Renal cortex interstitium (tissue), 11 donors: Measurements from ENCODE around the gene BNC2. TPM values are rescaled to one million over a fixed set of nuclear protein-coding genes. Genes with fewer than 3 reads are reported as not detected.
"Not testable (repeated sequence)": the region's sequence is repeated elsewhere in the genome, so short reads cannot be mapped to it uniquely, and the experiment has no call there.

Source experiments
- DNase-seq, 11 donors: peaks; one replicate each; pipeline ENCODE4 v3.0.0-alpha.2; 2013; ENCODE audit warnings: low read depth in 9 of 11, low spot score in 4 of 11; ENCODE audit errors: extremely low read depth in 1 of 11
- polyA plus RNA-seq, 3 donors: library from polyadenylated mRNA; unstranded; fragments of 120-200 nt; gene quantifications; one replicate each; pipeline ENCODE4 v1.2.1, GENCODE V29; 2013; ENCODE audit not compliant: insufficient read length in 3 of 3

The BNC2 gene
- polyA plus RNA-seq, 3 donors, result 8.9 to 10.2 (median 9.8) TPM

GRCh38 chr9:16542290-16542689 is 328.2 kb downstream of the BNC2 start:
- no peak for DNase-seq

DNA sequence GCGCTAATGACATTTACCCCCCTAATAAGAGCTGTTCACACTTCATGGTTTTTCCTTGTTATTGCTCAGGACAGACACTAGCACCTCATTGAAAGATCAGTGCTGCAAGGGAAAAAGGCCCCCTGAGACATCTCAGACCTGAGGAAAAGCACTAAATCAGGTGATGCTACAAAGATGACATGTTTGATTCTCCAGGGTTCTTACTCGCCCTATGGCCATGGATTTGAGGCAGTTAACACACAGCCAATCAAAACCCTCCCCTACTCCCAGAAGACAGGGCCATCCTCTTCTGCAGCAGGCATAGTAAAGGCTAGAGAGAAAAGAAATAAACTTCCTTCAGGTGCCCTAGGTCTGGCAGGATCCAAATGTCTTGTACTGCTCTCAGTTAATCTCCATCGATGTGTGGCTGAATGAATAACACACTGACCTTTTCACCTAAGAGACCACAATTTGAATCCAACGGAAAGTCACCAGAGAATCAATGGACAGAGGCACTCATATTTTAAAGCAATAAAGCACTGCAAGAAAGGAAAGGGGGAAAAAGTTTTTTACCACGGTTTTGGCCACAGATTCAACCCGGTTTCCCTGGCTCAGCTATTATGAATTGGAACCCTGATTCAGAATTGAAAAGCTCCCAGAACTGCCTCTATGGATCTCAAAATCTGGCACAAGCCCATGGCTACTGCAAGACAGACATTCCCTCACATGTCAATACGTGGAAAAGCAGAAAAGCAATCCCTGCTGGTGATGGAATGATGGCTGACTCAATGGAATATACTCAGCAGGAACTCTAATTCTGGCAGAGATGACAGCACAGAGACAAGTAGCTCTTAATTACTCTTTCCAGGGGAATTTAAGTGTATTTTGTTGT is 329.5 kb downstream of the BNC2 start:
- DNase-seq, result no peak

DNA sequence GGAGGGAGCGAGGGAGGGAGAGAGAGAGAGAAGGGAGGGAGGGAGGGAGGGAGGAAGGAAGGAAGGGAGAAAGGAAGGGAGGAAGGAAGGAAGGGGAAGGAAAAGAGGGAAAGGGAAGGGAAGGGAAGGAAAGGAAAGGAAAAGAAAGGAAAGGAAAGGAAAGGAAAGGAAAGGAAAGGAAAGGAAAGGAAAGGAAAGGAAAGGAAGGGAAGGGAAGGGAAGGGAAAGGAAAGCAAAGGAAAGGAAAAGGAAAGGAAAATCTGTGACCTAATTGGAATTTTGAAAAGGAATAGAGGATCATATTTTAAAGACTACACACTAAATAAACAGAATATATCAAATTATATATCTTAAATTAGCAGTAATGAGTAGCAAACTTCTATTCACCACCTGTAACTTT is 330.8 kb downstream of the BNC2 start:
- DNase-seq, result not testable (repeated sequence)

DNA sequence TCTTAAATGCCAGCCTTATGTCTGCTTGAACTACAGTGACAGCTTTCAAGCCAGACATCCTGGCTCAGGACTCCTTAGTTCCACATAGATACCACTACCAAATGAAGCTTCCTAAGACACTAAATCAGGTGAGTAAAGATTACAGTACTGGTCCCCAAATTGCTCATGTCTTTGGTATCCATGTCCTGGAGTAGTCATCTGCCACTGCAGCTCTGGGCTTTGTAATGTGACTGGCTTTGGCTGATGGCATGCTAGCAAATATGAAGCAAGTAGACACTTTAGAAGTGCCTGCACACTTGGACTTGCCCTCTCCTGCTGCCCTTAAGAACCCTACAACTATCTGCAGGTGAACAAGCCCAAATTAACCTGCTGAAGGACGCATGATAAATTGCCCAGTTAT is 334.9 kb downstream of the BNC2 start:
- DNase-seq, result no peak

DNA sequence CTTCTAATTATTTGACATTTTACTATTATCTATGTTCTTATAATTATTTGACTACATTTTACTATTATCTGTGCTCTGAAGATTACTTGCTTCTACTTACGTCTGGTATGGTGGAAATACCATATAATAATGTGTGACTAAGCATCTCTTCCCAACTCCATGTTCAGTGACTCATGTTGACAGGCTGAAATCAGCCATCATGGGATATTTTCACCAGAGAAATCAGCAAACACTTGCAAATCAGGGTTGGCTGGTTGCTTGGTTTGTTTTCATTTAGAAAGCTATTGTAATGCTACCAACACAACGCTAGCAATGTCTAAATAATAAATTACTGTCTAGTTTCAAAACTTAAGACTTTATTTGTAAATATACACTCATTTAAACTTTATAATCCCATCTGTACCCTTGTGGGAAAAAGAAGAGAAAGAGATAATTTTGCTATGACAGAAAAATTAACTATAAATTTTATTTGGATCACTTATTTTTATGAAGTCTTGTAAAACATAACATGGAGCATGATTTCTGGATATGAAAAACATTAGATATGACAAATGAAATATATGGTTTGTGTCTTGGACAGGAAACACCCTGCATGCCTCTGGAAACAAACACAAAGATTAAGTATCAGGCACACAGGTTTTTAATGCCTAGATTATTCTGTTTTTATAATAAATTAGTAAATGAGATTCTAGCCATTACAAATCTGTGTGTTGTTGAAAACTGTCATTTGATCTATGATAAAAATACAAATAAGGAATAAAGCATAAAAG is 337.6 kb downstream of the BNC2 start:
- DNase-seq, result no peak

DNA sequence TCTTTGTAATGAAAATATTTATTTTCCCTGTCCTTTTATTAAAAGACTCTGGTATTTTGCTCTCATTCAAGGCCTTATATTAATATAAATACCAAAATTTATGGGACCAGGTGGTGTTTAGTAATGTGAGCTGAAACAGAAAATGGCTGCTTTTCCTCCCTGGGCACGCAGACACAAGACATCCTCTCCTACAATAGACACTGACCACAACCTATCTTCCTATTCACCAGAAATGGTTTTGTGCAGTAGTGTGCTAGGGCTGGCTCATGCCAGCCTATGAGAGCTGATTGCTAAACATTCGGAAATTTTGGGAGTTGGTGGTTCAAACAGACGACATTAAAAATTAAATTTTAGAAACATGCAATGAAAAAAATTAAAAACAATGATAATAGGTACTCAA is 338.2 kb downstream of the BNC2 start:
- DNase-seq, result no peak

DNA sequence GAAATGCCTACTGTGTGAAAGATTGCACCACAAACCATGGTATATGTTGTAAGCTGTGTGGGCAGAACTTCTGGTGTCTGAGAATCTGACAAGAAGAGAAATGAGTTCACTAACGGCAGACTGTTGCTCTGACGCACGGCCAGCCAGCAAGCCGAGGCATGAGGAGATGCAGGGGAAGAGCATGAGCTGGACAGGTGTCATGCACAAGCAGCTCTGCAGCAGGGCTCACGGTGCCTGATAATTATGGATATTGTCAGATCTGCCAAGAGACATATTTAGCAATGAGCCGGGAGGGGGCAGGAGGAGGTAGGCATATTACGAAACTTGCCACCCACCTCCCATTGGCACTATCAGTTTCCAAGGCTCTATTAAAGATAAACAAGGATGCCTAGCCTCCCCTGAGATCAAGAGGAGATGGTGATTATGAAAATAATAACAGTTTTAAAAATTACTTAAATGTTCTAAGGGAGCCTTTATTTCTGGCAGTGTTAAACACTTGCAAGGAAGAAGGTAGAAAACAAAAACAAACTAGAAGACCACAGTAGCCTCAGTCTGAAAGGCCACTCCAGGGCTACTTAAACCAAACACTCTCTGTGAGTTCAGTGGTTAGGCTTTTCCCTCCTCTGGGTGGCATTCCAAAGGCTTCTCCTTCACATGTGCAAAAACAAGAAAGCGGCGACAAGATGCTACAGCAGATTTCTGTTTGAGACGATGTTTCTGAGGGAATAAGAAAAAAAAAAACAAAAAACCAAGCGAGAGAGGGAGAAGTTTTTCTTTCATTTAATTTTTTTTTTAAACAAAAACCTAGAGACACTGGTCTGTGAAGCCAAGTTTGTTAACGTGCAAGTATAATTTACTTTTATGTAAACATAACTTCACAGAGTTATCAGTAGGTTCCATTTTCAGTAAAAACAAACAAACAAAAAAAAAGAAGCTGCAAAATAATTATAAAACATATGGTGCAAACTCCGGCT is 339.5 kb downstream of the BNC2 start:
- no peak for DNase-seq

DNA sequence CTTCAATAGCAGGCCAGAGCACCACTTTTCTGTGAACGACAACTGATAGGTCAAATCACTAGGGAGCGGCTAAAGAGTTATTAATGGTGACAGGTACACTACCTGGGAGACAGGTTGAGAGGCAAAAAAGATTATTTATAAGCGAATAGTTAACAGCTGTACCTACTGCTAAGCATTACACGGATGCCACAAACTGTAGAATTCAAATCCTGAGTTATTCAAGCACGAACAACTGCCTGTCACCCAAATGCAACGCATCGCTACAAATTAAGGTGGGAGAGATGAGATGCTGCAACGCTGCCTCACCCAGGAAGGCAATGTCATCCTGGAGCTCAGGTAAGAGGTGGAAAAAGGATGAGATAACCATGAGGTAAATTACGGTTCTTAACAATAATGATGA is 342.9 kb downstream of the BNC2 start:
- no peak for DNase-seq

GRCh38 chr9:16526380-16526779 is 344.1 kb downstream of the BNC2 start:
- DNase-seq, result no peak

GRCh38 chr9:16524823-16525222 is 345.6 kb downstream of the BNC2 start:
- no peak for DNase-seq

DNA sequence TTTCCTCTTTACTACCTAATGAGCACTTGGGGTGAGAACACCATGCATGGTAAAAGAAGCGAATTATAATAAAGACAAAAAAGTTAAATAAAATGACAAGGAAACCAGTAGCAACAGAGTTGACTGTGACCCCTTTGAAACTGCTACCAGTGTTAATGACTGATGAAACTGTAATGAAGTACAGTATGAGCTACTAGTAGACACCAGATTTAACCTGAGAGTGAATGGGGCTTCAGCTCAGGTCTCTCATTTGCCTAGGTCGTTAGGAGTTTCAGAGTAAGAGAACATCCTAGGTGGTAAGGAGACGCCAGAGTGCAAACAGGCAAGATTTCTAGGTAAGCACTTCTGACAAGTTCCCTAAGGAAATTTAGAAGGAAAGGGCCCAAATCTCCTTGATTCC is 346.4 kb downstream of the BNC2 start:
- no peak for DNase-seq

- DNase-seq, result peak in 4 of 11 donors; percentile 34 to 46 (median 36)
These were observed 348.5 kb downstream of the BNC2 start for GRCh38 chr9:16521868-16522411.

DNA sequence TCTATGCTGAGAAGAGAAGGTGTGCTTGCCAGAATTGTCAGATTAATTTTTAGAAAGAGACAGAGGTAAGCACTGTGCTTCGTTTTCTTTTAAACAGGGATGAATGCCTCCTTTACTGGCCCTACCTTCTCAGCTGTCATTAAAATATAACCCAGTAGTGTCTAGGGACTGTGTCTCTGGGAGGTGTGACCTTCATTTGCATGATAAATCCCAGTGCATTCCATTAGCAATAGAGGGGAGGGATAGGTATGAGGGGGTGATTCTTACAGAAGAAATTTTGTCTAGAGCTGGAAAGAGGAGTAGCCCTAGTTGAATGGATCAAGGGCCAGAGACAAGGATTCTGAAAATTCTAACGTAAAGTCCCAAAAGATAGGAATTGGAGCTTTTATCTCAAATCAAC is 351.5 kb downstream of the BNC2 start:
- no peak for DNase-seq

DNA sequence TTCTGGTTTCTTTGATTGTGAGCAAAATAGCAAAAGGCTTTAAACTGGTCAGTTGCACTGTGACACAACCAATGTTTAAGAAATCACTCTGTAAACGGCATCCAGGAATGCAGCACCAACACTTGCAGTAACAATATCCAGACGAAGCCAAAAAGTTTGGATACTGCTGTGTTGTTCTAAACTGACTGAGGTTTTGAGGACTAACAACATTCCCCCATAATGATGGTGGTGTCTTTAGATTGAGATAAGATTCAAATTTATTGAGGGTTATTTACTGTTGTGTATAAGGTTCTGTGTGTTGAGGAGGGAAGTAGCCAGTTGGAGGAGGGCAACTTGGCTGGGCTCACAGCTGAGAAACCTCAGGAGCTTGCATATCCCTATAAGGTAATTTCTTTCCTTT is 353.6 kb downstream of the BNC2 start:
- no peak for DNase-seq

DNA sequence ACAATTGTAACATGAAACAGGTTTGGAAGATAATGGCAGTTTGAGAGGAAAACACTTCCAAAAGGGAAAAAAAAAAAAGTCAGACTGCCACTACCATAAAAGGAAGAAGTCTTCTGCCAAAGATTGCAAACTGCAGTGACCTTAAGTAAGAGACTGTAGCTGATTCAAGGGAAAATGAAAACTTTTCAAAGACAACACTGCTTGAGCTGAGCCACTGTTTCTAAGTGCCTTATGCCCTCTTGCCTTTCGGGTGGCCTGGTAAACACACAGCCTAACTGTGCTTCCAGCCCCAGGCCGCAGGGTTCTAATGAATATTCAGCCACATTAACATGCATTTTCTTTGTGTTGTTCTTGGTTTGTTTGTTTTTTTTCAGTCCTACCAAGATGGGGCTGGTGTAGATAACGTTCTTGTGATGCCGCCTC is 354.6 kb downstream of the BNC2 start:
- peak in 4 of 11 donors; percentile 29 to 55 (median 43) for DNase-seq

DNA sequence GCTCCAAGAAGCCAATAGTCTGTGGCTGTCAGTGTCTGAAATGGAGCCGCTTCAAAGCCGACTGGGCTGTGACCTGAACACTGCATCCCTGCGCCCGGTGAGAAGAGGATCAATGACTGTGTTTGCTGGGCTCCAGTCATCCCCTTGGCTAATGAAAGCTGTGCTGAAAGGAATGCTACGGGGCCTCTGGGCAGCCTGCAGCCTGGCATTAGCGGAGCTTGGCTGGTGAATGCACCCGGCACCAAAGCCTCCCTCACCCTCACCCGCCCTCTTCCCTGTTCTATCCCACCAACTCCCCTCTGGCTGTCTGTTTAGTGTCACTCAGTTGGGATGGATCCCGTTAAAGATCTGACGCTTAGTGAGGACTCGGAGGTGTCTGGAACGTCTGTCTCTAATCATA is 355.3 kb downstream of the BNC2 start:
- DNase-seq, result no peak

DNA sequence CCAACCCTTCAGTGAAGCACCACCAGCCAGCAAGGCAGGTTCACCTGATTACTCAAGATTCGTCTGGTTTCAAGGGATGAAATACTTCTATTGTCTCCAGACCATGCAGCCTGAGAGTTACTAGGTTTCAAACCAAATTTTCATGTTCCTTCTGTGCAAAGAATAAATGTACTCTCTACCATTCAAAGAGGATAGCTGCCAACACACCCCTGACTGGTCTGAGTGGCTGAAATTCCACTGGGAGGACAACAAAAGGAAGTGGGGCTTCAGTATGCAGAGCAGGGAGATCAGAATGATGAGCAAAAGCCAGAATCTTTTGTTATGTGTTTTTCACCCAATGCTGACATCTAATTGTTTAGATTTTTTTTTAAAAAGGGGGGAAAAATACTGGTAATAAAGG is 356.3 kb downstream of the BNC2 start:
- DNase-seq, result no peak

DNA sequence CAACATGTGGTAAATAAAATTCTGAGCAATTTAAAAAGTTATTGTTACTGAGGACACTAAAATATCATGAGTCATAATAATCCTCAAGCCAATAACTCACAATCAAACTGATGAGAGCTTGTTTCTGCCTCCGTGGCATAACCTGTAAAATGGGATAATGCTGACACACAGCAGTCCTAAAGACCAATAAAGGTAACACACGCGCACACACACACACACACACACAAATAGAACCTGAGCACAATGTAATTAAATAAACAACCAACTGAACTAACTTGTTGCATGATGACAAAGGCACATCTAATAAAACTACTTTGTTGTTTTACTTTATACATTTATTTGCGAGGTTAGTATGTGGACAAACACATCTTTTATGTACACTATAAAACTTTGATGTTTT is 358.2 kb downstream of the BNC2 start:
- DNase-seq, result no peak

DNA sequence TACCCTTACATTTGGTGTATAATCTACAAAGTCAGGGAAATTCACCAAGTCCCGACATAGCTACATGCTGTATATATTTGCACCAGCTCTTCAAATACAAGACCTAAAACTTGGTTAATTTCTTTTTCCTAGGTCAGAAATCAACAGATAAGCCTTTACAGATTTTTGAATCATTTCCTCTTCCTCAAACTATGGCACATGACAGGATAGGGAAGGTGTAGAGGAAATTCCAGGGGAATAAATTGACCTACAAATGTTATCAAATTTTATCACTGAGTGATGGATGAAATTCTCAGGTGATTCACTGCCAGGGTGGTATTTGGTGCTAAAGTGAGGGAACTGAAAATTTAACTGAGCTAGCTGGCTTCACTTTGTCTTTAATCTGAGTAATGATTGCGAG is 360.0 kb downstream of the BNC2 start:
- no peak for DNase-seq
